Endothelial cell of umbilical vein (primary cell): ENCODE measurements around the gene TMEM184B. TPM values are rescaled to one million over a fixed set of nuclear protein-coding genes. Genes with fewer than 3 reads are reported as not detected.

ENCODE experiments used
- BruUV-seq: library from RNA; stranded (reverse); fragments of 400-500 nt; replicated peaks from 2 replicates; lab custom pipeline; 2021; lab: Mats Ljungman, UMichigan
- CTCF ChIA-PET: fragments of 300-600, 350-600 bp; sonication (Branson Sonifier 250); formaldehyde crosslinking; loops from one replicate; lab custom pipeline; 2021; ENCODE audit warnings: antibody characterized with exemption, inconsistent platforms; lab: Charles Lee
- POLR2A ChIA-PET: fragments of 300-600, 350-600 bp; sonication (Branson Sonifier 250); formaldehyde crosslinking; loops from one replicate; lab custom pipeline; 2021; ENCODE audit warnings: antibody characterized with exemption, inconsistent platforms; lab: Charles Lee
- DNase-seq: peaks from one replicate; pipeline ENCODE4 v3.0.0-alpha.2; 2011; ENCODE audit warnings: low read depth, low spot score
- FAIRE-seq: peaks from 2 replicates; lab custom pipeline; 2011; peaks lifted over from hg19 to GRCh38; lab: Jason Lieb, UNC
- H2AFZ ChIP-seq: 2 replicates; pipeline ENCODE4 v1.6.0; 2012; ENCODE audit warnings: low read depth, low read length, control low read depth, inconsistent platforms
- H3K27ac ChIP-seq: 2 replicates; pipeline ENCODE4 v1.5.1; 2011; ENCODE audit warnings: low read depth, mild to moderate bottlenecking, control low read depth, low read length, moderate library complexity; ENCODE audit not compliant: insufficient read depth
- H3K27me3 ChIP-seq, 2 experiments: 2 replicates each; pipeline versions ENCODE4 v1.6.0 to v1.6.1; 2011; ENCODE audit warnings: low read length in 2 of 2, mixed read lengths in 1 of 2; ENCODE audit not compliant: control insufficient read depth in 2 of 2, insufficient read depth in 2 of 2
- H3K36me3 ChIP-seq, 2 experiments: 2 replicates in 1 of 2; 3 replicates in 1 of 2; pipeline ENCODE4 v1.5.1; 2011; ENCODE audit warnings: low read length in 2 of 2, mild to moderate bottlenecking in 1 of 2, moderate library complexity in 1 of 2; ENCODE audit not compliant: control insufficient read depth in 2 of 2, insufficient read depth in 2 of 2; ENCODE audit errors: extremely low read depth in 1 of 2
- H3K4me1 ChIP-seq: 3 replicates; pipeline ENCODE4 v1.5.1; 2011; ENCODE audit warnings: mild to moderate bottlenecking, low read length; ENCODE audit not compliant: control insufficient read depth, insufficient read depth; ENCODE audit errors: extremely low read depth
- H3K4me2 ChIP-seq: 2 replicates; pipeline ENCODE4 v1.6.1; 2011; ENCODE audit warnings: low read length, control low read depth, mixed read lengths; ENCODE audit not compliant: insufficient read depth
- H3K4me3 ChIP-seq, 3 experiments: fragments of 200-600 bp in 1 of 3; sonication (generic), shearing (Covaris generic) in 1 of 3; replicated peaks in 1 of 3; 2 replicates each; pipeline ENCODE4 v1.5.1; 2011 to 2016; ENCODE audit warnings: control low read depth in 3 of 3, low read length in 3 of 3, mild to moderate bottlenecking in 2 of 3, inconsistent platforms in 1 of 3, low read depth in 1 of 3, moderate library complexity in 1 of 3; ENCODE audit not compliant: insufficient read depth in 1 of 3
- H3K79me2 ChIP-seq: 2 replicates; pipeline ENCODE4 v1.6.0; 2012; ENCODE audit warnings: low read length, inconsistent platforms; ENCODE audit not compliant: control insufficient read depth, insufficient read depth
- H3K9ac ChIP-seq: replicated peaks from 2 replicates; pipeline ENCODE3; 2011; ENCODE audit warnings: low read length, control low read depth; ENCODE audit not compliant: insufficient read depth; ENCODE audit errors: extremely low read depth
- H3K9me1 ChIP-seq: replicated peaks from 3 replicates; pipeline ENCODE4 v1.6.0; 2011; ENCODE audit warnings: mild to moderate bottlenecking, low read length; ENCODE audit not compliant: control insufficient read depth, insufficient read depth; ENCODE audit errors: extremely low read depth
- H3K9me3 ChIP-seq: replicated peaks from 2 replicates; pipeline ENCODE4 v1.5.1; 2012; ENCODE audit warnings: low read length, inconsistent platforms; ENCODE audit not compliant: control insufficient read depth, insufficient read depth
- H4K20me1 ChIP-seq: replicated peaks from 2 replicates; pipeline ENCODE3; 2011; ENCODE audit warnings: mild to moderate bottlenecking, low read length; ENCODE audit not compliant: control insufficient read depth, insufficient read depth; ENCODE audit errors: extremely low read depth
- CTCF ChIP-seq, 2 donors: IDR thresholded peaks; 1 replicate in 1 of 2; 2 replicates in 1 of 2; pipeline ENCODE4 v1.5.1; 2011; ENCODE audit warnings: low read length in 2 of 2, mild to moderate bottlenecking in 2 of 2, moderate library complexity in 2 of 2, control low read depth in 1 of 2, inconsistent platforms in 1 of 2, low read depth in 1 of 2; ENCODE audit not compliant: insufficient read depth in 1 of 2; ENCODE audit errors: extremely low read depth in 1 of 2
- EZH2 ChIP-seq: IDR thresholded peaks from 2 replicates; pipeline ENCODE4 v1.6.1; 2012; ENCODE audit warnings: borderline replicate concordance, low read depth, mild to moderate bottlenecking, moderate library complexity, low read length, inconsistent platforms; ENCODE audit not compliant: severe bottlenecking
- FOS ChIP-seq: IDR thresholded peaks from 2 replicates; pipeline ENCODE4 v1.6.1; 2011; ENCODE audit warnings: mild to moderate bottlenecking, low read length, moderate library complexity, borderline replicate concordance; ENCODE audit not compliant: insufficient read depth
- GATA2 ChIP-seq: IDR thresholded peaks from 2 replicates; pipeline ENCODE4 v1.7.0; 2011; ENCODE audit warnings: low read depth, mild to moderate bottlenecking, moderate library complexity, mixed read lengths, low read length; ENCODE audit not compliant: insufficient read length, insufficient read depth
- JUN ChIP-seq: IDR thresholded peaks from 2 replicates; pipeline ENCODE4 v1.6.1; 2011; ENCODE audit warnings: borderline replicate concordance, low read depth; ENCODE audit not compliant: insufficient read length, insufficient read depth
- MAX ChIP-seq: IDR thresholded peaks from 2 replicates; pipeline ENCODE4 v1.6.1; 2011; ENCODE audit not compliant: insufficient read depth, insufficient read length
- MYC ChIP-seq: IDR thresholded peaks from one replicate; pipeline ENCODE4 v1.6.1; 2011; ENCODE audit warnings: mild to moderate bottlenecking, low read depth, low read length
- POLR2A ChIP-seq: IDR thresholded peaks from 2 replicates; pipeline ENCODE4 v1.6.1; 2012; ENCODE audit warnings: low read depth, mild to moderate bottlenecking, control low read depth, low read length
- POLR2AphosphoS5 ChIP-seq: IDR thresholded peaks from 2 replicates; pipeline ENCODE4 v1.6.1; 2012; ENCODE audit warnings: low read depth, mild to moderate bottlenecking, control low read depth, low read length, moderate library complexity; ENCODE audit not compliant: insufficient read depth
- dilution Hi-C: fragments of 300-500 bp; cut with MboI; formaldehyde crosslinking; loops from one replicate; pipeline ENCODE4 v1.15.0; 2019; ENCODE audit warnings: low sequenced_read_pairs; ENCODE audit not compliant: extremely low pct_ligation_motif_present
- intact Hi-C: fragments of 100-400 bp; cut with micrococcal nuclease; formaldehyde crosslinking; loops from one replicate; pipeline ENCODE4 v1.10.0; 2022
- polyA plus RNA-seq, 4 experiments: library from polyadenylated mRNA; depleted of rRNA in 3 of 4; stranded (reverse) in 3 of 4; unstranded in 1 of 4; fragments of >200 nt; gene quantifications; 2 replicates each; pipeline versions ENCODE4 v1.2.1 to v1.2.3, GENCODE V29; 2011 to 2012; ENCODE audit warnings: missing spikeins in 1 of 4
- total RNA-seq: library from RNA; stranded (reverse); gene quantifications from 2 replicates; pipeline ENCODE4 v1.2.3, GENCODE V29; 2021

Gene TMEM184B
- total and polyA plus RNA-seq, 2 donors (not counting 3 experiments of a cell fraction or from before 2014, with no cell fraction given): 72.5 to 96.6 TPM

- H3K4me1 ChIP-seq: no peaks in the 10 kb centered on the region
- H3K27me3 ChIP-seq: no peaks in the 10 kb centered on the region
- POLR2A ChIA-PET: no interaction called here
- dilution Hi-C loops: no loop called here
- H3K9me1 ChIP-seq: no peaks in the 10 kb centered on the region
- no peak overlapping the region for H3K27ac ChIP-seq
- no peak overlapping the region for H2AFZ ChIP-seq
- no peaks in the 10 kb centered on the region for H4K20me1 ChIP-seq
- no peak for DNase-seq
- no peak overlapping the region for H3K4me2 ChIP-seq
- H3K36me3 ChIP-seq: peaks cover 23 to 56% of the 10 kb centered on the region in 2 experiments
- intact Hi-C loops: no loop called here
- CTCF ChIA-PET: interaction anchor here (0.6 kb wide), 1 partner anchor 51 kb away, joined by 3 read pairs; no protein-coding TSS in a partner anchor
- no peak overlapping the region for H3K4me3 ChIP-seq
- H3K9me3 ChIP-seq: no peaks in the 10 kb centered on the region
- no peak for TF ChIP-seq FOS
- TF ChIP-seq MYC: no peak
- TF ChIP-seq MAX: no peak
- no peak for TF ChIP-seq GATA2
- TF ChIP-seq POLR2A: no peak
- no peak for TF ChIP-seq CTCF (IDR thresholded peaks at IDR 0.05; ENCODE audit: extremely low read depth in 1 of 2, insufficient read depth in 1 of 2, low read depth in 1 of 2, low read length in 2 of 2)
- no peak for TF ChIP-seq POLR2AphosphoS5
- TF ChIP-seq JUN: no peak
- no peak for TF ChIP-seq EZH2
- no TSS peak for BruUV-seq
- FAIRE-seq: no peak
- H3K9ac ChIP-seq: no peak overlapping the region
- peaks cover 8% of the 10 kb centered on the region for H3K79me2 ChIP-seq
These were observed 19.9 kb upstream of the TMEM184B start for GRCh38 chr22:38292694-38293093.
